Activated CD4-positive, alpha-beta memory T cell treated with anti-CD3 and anti-CD28 coated beads, Interleukin-2, amount 10 ng/mL, durations not matched to agents 7 days and 5 days (primary cell): Measurements from ENCODE around the gene SMIM5. TPM values are rescaled to one million over a fixed set of nuclear protein-coding genes. Genes with fewer than 3 reads are reported as not detected.

Source experiments
- CTCF ChIA-PET: fragments of 350-600 bp; sonication (Branson Sonifier 250); formaldehyde crosslinking; loops from one replicate; lab custom pipeline; 2021; ENCODE audit warnings: antibody characterized with exemption, inconsistent platforms; lab: Charles Lee
- POLR2A ChIA-PET: fragments of 350-600 bp; sonication (Branson Sonifier 250); formaldehyde crosslinking; loops from one replicate; lab custom pipeline; 2021; ENCODE audit warnings: antibody characterized with exemption; lab: Charles Lee
- DNase-seq: peaks from one replicate; pipeline ENCODE4 v3.0.0-alpha.2; 2020
- H3K27ac Mint-ChIP-seq: one replicate; pipeline ENCODE4 v1.8.0; 2021; ENCODE audit warnings: mild to moderate bottlenecking, mixed read lengths
- H3K27me3 Mint-ChIP-seq: one replicate; pipeline ENCODE4 v1.8.0; 2021; ENCODE audit warnings: mixed read lengths
- H3K36me3 Mint-ChIP-seq: one replicate; pipeline ENCODE4 v1.8.0; 2021; ENCODE audit warnings: low read depth, mixed read lengths
- H3K4me1 Mint-ChIP-seq: one replicate; pipeline ENCODE4 v1.8.0; 2021; ENCODE audit warnings: mixed read lengths
- H3K4me3 Mint-ChIP-seq: one replicate; pipeline ENCODE4 v1.8.0; 2021; ENCODE audit warnings: mild to moderate bottlenecking, mixed read lengths
- H3K9me3 Mint-ChIP-seq: one replicate; pipeline ENCODE4 v1.8.0; 2021; ENCODE audit warnings: mixed read lengths
- total RNA-seq, 2 experiments: library from RNA; stranded (reverse); gene quantifications; one replicate each; pipeline ENCODE4 v1.2.3, GENCODE V29; 2021

Gene SMIM5
- total RNA-seq, 2 experiments from 2014 or later: not detected

- POLR2A ChIA-PET: no interaction called here
- CTCF ChIA-PET: interaction anchor here (1.4 to 1.5 kb wide), 2 partner anchors 53 to 62 kb away, joined by 4 to 5 read pairs; partner anchors contain the start of gene SMIM5
- DNase-seq: no peak
- no peaks in the 10 kb centered on the region for H3K9me3 Mint-ChIP-seq
- H3K4me1 Mint-ChIP-seq: peaks cover 42% of the 10 kb centered on the region
- peaks cover 27% of the 10 kb centered on the region for H3K36me3 Mint-ChIP-seq
- no peak overlapping the region for H3K4me3 Mint-ChIP-seq
- no peaks in the 10 kb centered on the region for H3K27me3 Mint-ChIP-seq
- no peak overlapping the region for H3K27ac Mint-ChIP-seq
Measured at GRCh38 chr17:75685499-75685898, 52.3 kb downstream of the SMIM5 start.

- ChIA-PET CTCF (interaction anchor here (1.1 to 6.0 kb wide), 7 partner anchors 10 to 417 kb away, joined by 3 to 37 read pairs (median 4); partner anchors contain the start of genes MIF4GD and SMIM5), POLR2A (interaction anchor here (1.1 to 1.2 kb wide), 3 partner anchors 21 to 43 kb away, joined by 3 to 4 read pairs (median 3); partner anchors contain the start of gene SAP30BP)
- H3K4me1 Mint-ChIP-seq: peaks cover 57% of the 10 kb centered on the region
- H3K4me3 Mint-ChIP-seq: no peak overlapping the region
- no peak for DNase-seq
- H3K36me3 Mint-ChIP-seq: peaks cover 26% of the 10 kb centered on the region
- no peaks in the 10 kb centered on the region for H3K9me3 Mint-ChIP-seq
- H3K27me3 Mint-ChIP-seq: no peaks in the 10 kb centered on the region
- H3K27ac Mint-ChIP-seq: peak overlapping the region; percentile 76
Measured at GRCh38 chr17:75688209-75688825, 55.1 kb downstream of the SMIM5 start.

GRCh38 chr17:75689441-75689873, 56.2 kb downstream of the SMIM5 start:
- Mint-ChIP-seq H3K4me1 (peaks cover 50% of the 10 kb centered on the region), H3K4me3 (no peak overlapping the region), H3K36me3 (peaks cover 22% of the 10 kb centered on the region), H3K9me3 (no peaks in the 10 kb centered on the region), H3K27ac (peak overlapping the region; percentile 76), H3K27me3 (no peaks in the 10 kb centered on the region)
- POLR2A ChIA-PET: interaction anchor here (0.9 to 1.2 kb wide), 3 partner anchors 15 to 45 kb away, joined by 3 to 4 read pairs (median 3); partner anchors contain the start of gene SAP30BP
- CTCF ChIA-PET: interaction anchor here (1.1 to 6.0 kb wide), 6 partner anchors 14 to 419 kb away, joined by 3 to 37 read pairs (median 9); partner anchors contain the start of genes MIF4GD and SMIM5
- peak; percentile 34 for DNase-seq

Other genes starting within 250 kb of the SMIM5 start
- gene GRB2, start 227.8 kb upstream of the SMIM5 start, total RNA-seq: 100 to 1,000 TPM; 130 to 132 TPM
- gene TMEM94, start 176.8 kb upstream of the SMIM5 start, total RNA-seq: 10 to 100 TPM; 76.4 to 81.9 TPM
- gene CASKIN2, start 117.9 kb upstream of the SMIM5 start, total RNA-seq: 1 to 10 TPM; 1.5 to 1.9 TPM
- 10 to 100 TPM; 55.6 to 60.5 TPM for gene TSEN54, start 116.9 kb upstream of the SMIM5 start, total RNA-seq
- 10 to 100 TPM; 25.9 to 27.8 TPM for gene LLGL2, start 107.7 kb upstream of the SMIM5 start, total RNA-seq
- gene MYO15B, start 45.6 kb upstream of the SMIM5 start, total RNA-seq: 10 to 100 TPM; 11.3 to 13.7 TPM
- 10 to 100 TPM; 38.3 TPM for gene RECQL5, start 33.7 kb downstream of the SMIM5 start, total RNA-seq
- 10 to 100 TPM; 87.2 to 89.6 TPM for gene SAP30BP, start 33.9 kb downstream of the SMIM5 start, total RNA-seq
- under 1 TPM; 0.43 to 0.68 TPM for gene ITGB4, start 88.0 kb downstream of the SMIM5 start, total RNA-seq
- 10 to 100 TPM; 40.0 to 40.6 TPM for gene GALK1, start 131.8 kb downstream of the SMIM5 start, total RNA-seq
- 10 to 100 TPM; 26.1 TPM for gene UNK, start 151.4 kb downstream of the SMIM5 start, total RNA-seq
- gene UNC13D, start 211.0 kb downstream of the SMIM5 start, total RNA-seq: 100 to 1,000 TPM; 179 to 190 TPM
- gene WBP2, start 221.9 kb downstream of the SMIM5 start, total RNA-seq: 100 to 1,000 TPM; 107 to 114 TPM
- 10 to 100 TPM; 31.9 to 33.8 TPM for gene TRIM47, start 245.1 kb downstream of the SMIM5 start, total RNA-seq